ENCODE results near the gene ATRX. TPM values are rescaled to one million over a fixed set of nuclear protein-coding genes. Genes with fewer than 3 reads are reported as not detected.

The ATRX gene
- total RNA-seq, 5 donors from 2014 or later (not counting 1 experiment from before 2014, with no cell fraction given), result 85.1 to 146 (median 90.1) TPM

DNA sequence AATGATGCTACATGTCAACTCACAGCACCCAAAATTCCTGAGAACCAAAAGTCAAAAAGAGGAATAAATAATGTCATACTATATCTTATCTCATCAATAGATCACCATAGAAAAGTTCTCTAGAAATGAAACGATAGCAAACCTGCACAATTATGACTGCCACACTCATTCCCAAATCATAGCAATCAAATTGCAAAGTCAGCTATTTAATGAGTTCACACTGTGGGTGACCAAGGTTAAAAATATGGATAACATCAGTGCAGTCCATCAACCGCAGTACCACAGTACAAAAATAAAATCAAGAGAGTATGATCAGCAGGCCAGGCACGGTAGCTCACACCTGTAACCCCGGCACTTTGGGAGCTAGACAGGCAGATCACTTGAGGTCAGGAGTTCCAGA, 62.3 kb downstream of the ATRX start:
- Histone ChIP-seq H3K4me3 (ENCODE audit: control insufficient read depth in 1 of 2, extremely low read depth in 1 of 2, low read length in 1 of 2) (no peak overlapping the region), H3K27me3 (replicated peaks in 1 of 2; ENCODE audit: control insufficient read depth in 2 of 2, extremely low read depth in 1 of 2, insufficient read depth in 2 of 2, low read length in 1 of 2) (no peaks in the 10 kb centered on the region), H3K27ac (ENCODE audit: low read length) (no peak overlapping the region), H3K4me1 (ENCODE audit: control insufficient read depth in 1 of 2, extremely low read depth in 1 of 2, insufficient read depth in 2 of 2, low read length in 2 of 2) (no peaks in the 10 kb centered on the region), H3K9me3 (no peaks in the 10 kb centered on the region), H3K36me3 (ENCODE audit: control insufficient read depth in 2 of 2, extremely low read depth in 1 of 2, insufficient read depth in 1 of 2, low read length in 1 of 2) (no peaks in the 10 kb centered on the region)
- DNase-seq (no peak), ATAC-seq (replicated peaks in 1 of 4) (no peak)
- WGBS (ENCODE audit: insufficient coverage), result no CpG with 5 or more reads among the region's 4 CpGs
- ChIA-PET POLR2A (no interaction called here), CTCF (no interaction called here)
- Mint-ChIP-seq H3K27me3 (peaks cover 0 to 3% of the 10 kb centered on the region in 2 donors), H3K36me3 (peaks cover 7% of the 10 kb centered on the region), H3K4me1 (peaks cover 35 to 58% (median 51%) of the 10 kb centered on the region in 3 donors), H3K9me3 (no peaks in the 10 kb centered on the region), H3K27ac (no peak overlapping the region), H3K4me3 (no peak overlapping the region)

DNA sequence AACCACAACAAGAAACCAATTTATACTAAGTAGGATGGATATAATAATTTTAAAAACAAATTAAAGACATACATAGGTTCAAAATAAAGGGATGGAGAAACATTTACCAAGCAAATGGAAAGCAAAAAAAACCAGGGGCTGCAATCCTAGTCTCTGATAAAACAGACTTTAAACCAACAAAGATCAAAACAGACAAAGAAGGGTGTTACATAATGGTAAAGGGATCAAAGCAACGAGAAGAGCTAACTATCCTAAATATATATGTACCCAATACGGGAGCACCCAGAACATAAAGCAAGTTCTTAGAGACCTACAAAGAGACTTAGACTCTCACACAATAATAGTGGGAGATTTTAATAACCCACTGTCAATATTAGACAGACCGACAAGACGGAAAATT, 66.6 kb downstream of the ATRX start:
- ATAC-seq (replicated peaks in 1 of 4), result no peak

DNA sequence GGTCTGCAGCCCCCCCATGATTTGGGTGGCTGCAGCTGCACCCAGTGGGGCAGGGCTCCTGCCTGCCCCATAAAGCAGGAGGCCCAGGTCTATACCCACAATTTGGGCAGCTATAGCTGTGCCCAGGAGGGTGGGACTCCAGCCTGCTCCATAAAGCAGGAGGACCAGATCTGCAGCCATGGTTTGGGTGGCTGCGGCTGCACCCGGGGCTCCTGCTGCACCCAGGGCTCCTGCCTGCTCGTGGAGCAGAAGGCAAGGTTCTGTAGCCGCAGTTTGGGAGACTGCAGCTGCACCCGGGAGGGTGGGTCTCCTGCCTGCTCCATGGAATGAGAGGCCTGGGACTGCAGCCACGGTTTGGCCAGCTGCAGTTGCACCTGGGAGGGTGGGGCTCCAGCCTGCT, 81.1 kb downstream of the ATRX start:
- ChIA-PET POLR2A (no interaction called here), CTCF (no interaction called here)
- Histone ChIP-seq H3K36me3 (ENCODE audit: control insufficient read depth in 2 of 2, extremely low read depth in 1 of 2, insufficient read depth in 1 of 2, low read length in 1 of 2) (peaks cover 0 to 7% of the 10 kb centered on the region in 2 donors), H3K27ac (ENCODE audit: low read length) (no peak overlapping the region), H3K27me3 (replicated peaks in 1 of 2; ENCODE audit: control insufficient read depth in 2 of 2, extremely low read depth in 1 of 2, insufficient read depth in 2 of 2, low read length in 1 of 2) (no peaks in the 10 kb centered on the region), H3K9me3 (no peaks in the 10 kb centered on the region), H3K4me3 (ENCODE audit: control insufficient read depth in 1 of 2, extremely low read depth in 1 of 2, low read length in 1 of 2) (no peak overlapping the region), H3K4me1 (ENCODE audit: control insufficient read depth in 1 of 2, extremely low read depth in 1 of 2, insufficient read depth in 2 of 2, low read length in 2 of 2) (no peaks in the 10 kb centered on the region)
- Mint-ChIP-seq H3K4me3 (no peak overlapping the region), H3K27me3 (no peaks in the 10 kb centered on the region), H3K27ac (no peak overlapping the region), H3K9me3 (no peaks in the 10 kb centered on the region), H3K4me1 (peaks cover 0 to 18% (median 15%) of the 10 kb centered on the region in 3 donors), H3K36me3 (peaks cover 15% of the 10 kb centered on the region)
- ATAC-seq (replicated peaks in 1 of 4), result no peak
- DNase-seq, result no peak
- WGBS (ENCODE audit: insufficient coverage), result no CpG with 5 or more reads among the region's 6 CpGs

More for the DNA sequence above, 66.6 kb downstream of the ATRX start:
- Histone ChIP-seq H3K36me3 (ENCODE audit: control insufficient read depth in 2 of 2, extremely low read depth in 1 of 2, insufficient read depth in 1 of 2, low read length in 1 of 2) (peaks cover 0 to 5% of the 10 kb centered on the region in 2 donors), H3K4me1 (ENCODE audit: control insufficient read depth in 1 of 2, extremely low read depth in 1 of 2, insufficient read depth in 2 of 2, low read length in 2 of 2) (no peaks in the 10 kb centered on the region), H3K27me3 (replicated peaks in 1 of 2; ENCODE audit: control insufficient read depth in 2 of 2, extremely low read depth in 1 of 2, insufficient read depth in 2 of 2, low read length in 1 of 2) (no peaks in the 10 kb centered on the region), H3K27ac (ENCODE audit: low read length) (no peak overlapping the region), H3K9me3 (no peaks in the 10 kb centered on the region), H3K4me3 (ENCODE audit: control insufficient read depth in 1 of 2, extremely low read depth in 1 of 2, low read length in 1 of 2) (no peak overlapping the region)
- CTCF ChIA-PET, result no interaction called here
- Mint-ChIP-seq H3K27ac (peak overlapping the region in 1 of 2 donors; percentile 73), H3K27me3 (peaks cover 0 to 5% of the 10 kb centered on the region in 2 donors), H3K4me3 (peak overlapping the region in 1 of 3 donors; percentile 45), H3K36me3 (peaks cover 20% of the 10 kb centered on the region), H3K9me3 (no peaks in the 10 kb centered on the region), H3K4me1 (peaks cover 28 to 61% (median 43%) of the 10 kb centered on the region in 3 donors)
- WGBS (ENCODE audit: insufficient coverage), result no CpG with 5 or more reads among the region's 4 CpGs
- POLR2A ChIA-PET, result interaction anchor here in 1 of 2 donors (0.5 kb wide), 1 partner anchor 9 kb away, joined by 3 read pairs; no protein-coding TSS in a partner anchor
- DNase-seq, result no peak

DNA sequence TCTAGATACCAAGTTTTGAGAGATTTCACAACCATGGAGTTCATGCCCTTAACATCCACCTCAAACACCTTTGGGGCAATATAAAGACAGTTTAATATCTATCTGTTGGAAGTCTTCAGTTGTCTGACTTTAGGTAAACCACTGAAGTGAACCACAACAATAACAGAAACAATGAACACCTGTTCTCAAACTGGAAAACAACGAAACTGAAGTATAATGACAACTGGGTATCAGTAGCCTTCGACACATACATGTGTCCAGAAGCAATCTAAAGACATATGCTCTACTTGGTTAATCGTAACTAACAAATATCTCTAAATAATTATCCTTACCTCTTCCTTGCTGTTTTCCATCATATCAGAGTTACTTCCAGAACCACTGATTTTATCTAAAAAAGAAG, 87.8 kb downstream of the ATRX start:
- no peak overlapping the region for H3K4me3 Mint-ChIP-seq
- ATAC-seq (replicated peaks in 1 of 4) (no peak), DNase-seq (no peak)
- peaks cover 0 to 41% (median 33%) of the 10 kb centered on the region in 3 donors for H3K4me1 Mint-ChIP-seq
- H3K9me3 ChIP-seq, result no peaks in the 10 kb centered on the region
- no peak overlapping the region for H3K27ac Mint-ChIP-seq
- peaks cover 15% of the 10 kb centered on the region for H3K36me3 Mint-ChIP-seq
- H3K36me3 ChIP-seq (ENCODE audit: control insufficient read depth in 2 of 2, extremely low read depth in 1 of 2, insufficient read depth in 1 of 2, low read length in 1 of 2), result peaks cover 0 to 5% of the 10 kb centered on the region in 2 donors
- H3K27me3 Mint-ChIP-seq, result peaks cover 0 to 3% of the 10 kb centered on the region in 2 donors
- ChIA-PET CTCF (no interaction called here), POLR2A (no interaction called here)
- H3K27me3 ChIP-seq (replicated peaks in 1 of 2; ENCODE audit: control insufficient read depth in 2 of 2, extremely low read depth in 1 of 2, insufficient read depth in 2 of 2, low read length in 1 of 2), result no peaks in the 10 kb centered on the region
- WGBS (ENCODE audit: insufficient coverage), result no CpG with 5 or more reads among the region's 3 CpGs
- no peak overlapping the region for H3K27ac ChIP-seq (ENCODE audit: low read length)
- no peak overlapping the region for H3K4me3 ChIP-seq (ENCODE audit: control insufficient read depth in 1 of 2, extremely low read depth in 1 of 2, low read length in 1 of 2)
- H3K4me1 ChIP-seq (ENCODE audit: control insufficient read depth in 1 of 2, extremely low read depth in 1 of 2, insufficient read depth in 2 of 2, low read length in 2 of 2), result no peaks in the 10 kb centered on the region
- H3K9me3 Mint-ChIP-seq, result no peaks in the 10 kb centered on the region

DNA sequence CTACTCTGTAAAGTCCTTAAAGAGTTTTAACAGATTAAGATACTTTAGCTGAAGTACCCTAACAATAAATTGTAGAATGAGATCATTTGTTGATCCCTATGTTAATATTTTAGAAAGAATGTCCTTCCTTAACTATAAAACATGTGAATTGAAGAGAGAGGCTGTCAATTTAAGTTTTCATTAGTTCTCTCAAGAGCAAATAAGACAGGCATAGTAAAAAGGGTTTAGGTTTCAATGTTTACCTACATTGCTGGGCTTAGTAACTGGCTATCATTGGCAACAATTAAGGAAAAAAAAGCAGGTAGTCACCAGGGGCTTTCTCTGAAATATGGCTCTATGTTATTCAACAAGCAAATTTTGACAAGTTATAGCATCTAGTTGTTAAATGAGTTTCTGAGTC, 91.5 kb downstream of the ATRX start:
- peaks cover 0 to 9% of the 10 kb centered on the region in 2 donors for H3K36me3 ChIP-seq (ENCODE audit: control insufficient read depth in 2 of 2, extremely low read depth in 1 of 2, insufficient read depth in 1 of 2, low read length in 1 of 2)
- no peak overlapping the region for H3K4me3 ChIP-seq (ENCODE audit: control insufficient read depth in 1 of 2, extremely low read depth in 1 of 2, low read length in 1 of 2)
- Mint-ChIP-seq H3K27me3 (peaks cover 0 to 3% of the 10 kb centered on the region in 2 donors), H3K4me1 (peaks cover 0 to 24% (median 22%) of the 10 kb centered on the region in 3 donors), H3K9me3 (no peaks in the 10 kb centered on the region), H3K36me3 (peaks cover 12% of the 10 kb centered on the region), H3K4me3 (no peak overlapping the region), H3K27ac (no peak overlapping the region)
- POLR2A ChIA-PET, result no interaction called here
- no peaks in the 10 kb centered on the region for H3K4me1 ChIP-seq (ENCODE audit: control insufficient read depth in 1 of 2, extremely low read depth in 1 of 2, insufficient read depth in 2 of 2, low read length in 2 of 2)
- no peak for DNase-seq
- H3K27ac ChIP-seq (ENCODE audit: low read length), result no peak overlapping the region
- CTCF ChIA-PET, result no interaction called here
- no peaks in the 10 kb centered on the region for H3K9me3 ChIP-seq
- ATAC-seq (replicated peaks in 1 of 4), result no peak
- H3K27me3 ChIP-seq (replicated peaks in 1 of 2; ENCODE audit: control insufficient read depth in 2 of 2, extremely low read depth in 1 of 2, insufficient read depth in 2 of 2, low read length in 1 of 2), result no peaks in the 10 kb centered on the region

DNA sequence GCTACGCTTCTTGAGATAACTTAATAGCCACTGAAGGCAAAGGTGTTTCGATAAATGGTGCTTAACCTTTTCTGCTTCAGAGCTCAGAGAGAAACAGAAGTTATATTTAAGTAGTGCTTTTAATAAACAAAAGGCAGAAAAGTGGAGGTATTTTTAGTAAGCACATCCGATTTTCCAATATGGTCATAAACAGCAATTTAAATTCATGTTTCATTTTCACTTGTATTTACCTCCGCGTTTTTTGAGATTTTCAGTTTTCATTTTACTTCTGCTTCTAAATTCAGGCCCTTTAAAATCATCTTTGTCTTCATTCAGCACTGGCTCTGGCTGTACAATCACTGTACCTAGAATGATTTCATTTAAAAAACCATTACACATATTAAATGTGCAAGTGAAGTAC, 92.4 kb downstream of the ATRX start:
- DNase-seq (no peak), ATAC-seq (replicated peaks in 1 of 4) (no peak)
- H3K4me1 ChIP-seq (ENCODE audit: control insufficient read depth in 1 of 2, extremely low read depth in 1 of 2, insufficient read depth in 2 of 2, low read length in 2 of 2), result no peaks in the 10 kb centered on the region
- H3K4me3 ChIP-seq (ENCODE audit: control insufficient read depth in 1 of 2, extremely low read depth in 1 of 2, low read length in 1 of 2), result no peak overlapping the region
- H3K4me3 Mint-ChIP-seq, result no peak overlapping the region
- peaks cover 18% of the 10 kb centered on the region for H3K36me3 Mint-ChIP-seq
- H3K9me3 Mint-ChIP-seq, result no peaks in the 10 kb centered on the region
- no peaks in the 10 kb centered on the region for H3K9me3 ChIP-seq
- no peak overlapping the region for H3K27ac ChIP-seq (ENCODE audit: low read length)
- no peaks in the 10 kb centered on the region for H3K27me3 ChIP-seq (replicated peaks in 1 of 2; ENCODE audit: control insufficient read depth in 2 of 2, extremely low read depth in 1 of 2, insufficient read depth in 2 of 2, low read length in 1 of 2)
- CTCF ChIA-PET, result interaction anchor here in 1 of 2 donors (0.6 kb wide), 1 partner anchor 24 kb away, joined by 11 read pairs; no protein-coding TSS in a partner anchor
- no CpG with 5 or more reads among the region's 5 CpGs for WGBS (ENCODE audit: insufficient coverage)
- peaks cover 0 to 20% (median 17%) of the 10 kb centered on the region in 3 donors for H3K4me1 Mint-ChIP-seq
- POLR2A ChIA-PET, result no interaction called here
- H3K36me3 ChIP-seq (ENCODE audit: control insufficient read depth in 2 of 2, extremely low read depth in 1 of 2, insufficient read depth in 1 of 2, low read length in 1 of 2), result peaks cover 0 to 11% of the 10 kb centered on the region in 2 donors
- H3K27ac Mint-ChIP-seq, result peak overlapping the region in 1 of 2 donors; percentile 15
- H3K27me3 Mint-ChIP-seq, result no peaks in the 10 kb centered on the region

DNA sequence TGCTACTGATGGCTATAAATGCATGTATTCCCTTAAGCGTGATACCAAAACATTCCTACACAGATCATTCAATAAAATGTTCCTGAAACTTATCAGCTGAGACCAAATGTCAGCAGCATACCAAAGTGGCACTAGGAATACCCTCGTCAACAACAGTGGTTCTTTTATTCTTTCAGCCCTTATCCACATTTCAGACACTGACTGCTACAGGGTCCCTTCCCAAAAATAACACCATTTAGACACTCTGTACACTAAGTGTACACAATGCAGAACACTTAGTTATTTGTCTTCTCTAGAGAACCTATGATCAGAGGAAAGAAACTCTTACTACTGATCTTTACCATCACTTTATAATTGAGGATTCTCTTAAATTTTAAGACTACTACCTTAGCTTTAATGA, 94.1 kb downstream of the ATRX start:
- Mint-ChIP-seq H3K27me3 (peaks cover 0 to 3% of the 10 kb centered on the region in 2 donors), H3K36me3 (peaks cover 28% of the 10 kb centered on the region), H3K9me3 (no peaks in the 10 kb centered on the region), H3K4me1 (peaks cover 0 to 19% (median 15%) of the 10 kb centered on the region in 3 donors), H3K4me3 (no peak overlapping the region), H3K27ac (no peak overlapping the region)
- Histone ChIP-seq H3K27ac (ENCODE audit: low read length) (no peak overlapping the region), H3K9me3 (no peaks in the 10 kb centered on the region), H3K4me3 (ENCODE audit: control insufficient read depth in 1 of 2, extremely low read depth in 1 of 2, low read length in 1 of 2) (no peak overlapping the region), H3K4me1 (ENCODE audit: control insufficient read depth in 1 of 2, extremely low read depth in 1 of 2, insufficient read depth in 2 of 2, low read length in 2 of 2) (no peaks in the 10 kb centered on the region), H3K27me3 (replicated peaks in 1 of 2; ENCODE audit: control insufficient read depth in 2 of 2, extremely low read depth in 1 of 2, insufficient read depth in 2 of 2, low read length in 1 of 2) (no peaks in the 10 kb centered on the region), H3K36me3 (ENCODE audit: control insufficient read depth in 2 of 2, extremely low read depth in 1 of 2, insufficient read depth in 1 of 2, low read length in 1 of 2) (peaks cover 0 to 13% of the 10 kb centered on the region in 2 donors)
- CTCF ChIA-PET, result no interaction called here
- DNase-seq (no peak), ATAC-seq (replicated peaks in 1 of 4) (no peak)
- no CpG with 5 or more reads among the region's 2 CpGs for WGBS (ENCODE audit: insufficient coverage)
- POLR2A ChIA-PET, result no interaction called here

All from T-cell (primary cell).